Measurements from ENCODE around the gene TRIM68.

Gene TRIM68

GRCh38 chr11:4577761-4578160, 30.3 kb downstream of the TRIM68 start:
- Histone ChIP-seq H3K4me3 (ENCODE audit: control insufficient read depth in 1 of 7, extremely low read depth in 1 of 7, insufficient read depth in 4 of 7, low read depth in 2 of 7, low read length in 6 of 7) (no peak overlapping the region), H3K4me1 (ENCODE audit: control extremely low read depth in 1 of 4, control insufficient read depth in 4 of 4, insufficient read depth in 4 of 4, low read length in 3 of 4) (peaks cover 2 to 12% (median 7%) of the 10 kb centered on the region in 4 experiments), H3K27ac (ENCODE audit: insufficient read depth in 1 of 2, low read depth in 1 of 2, low read length in 2 of 2, poor library complexity in 1 of 2, severe bottlenecking in 2 of 2) (no peak overlapping the region), H3K9me3 (ENCODE audit: control extremely low read depth in 1 of 5, control insufficient read depth in 4 of 5, insufficient read depth in 2 of 5, low read depth in 1 of 5, low read length in 4 of 5) (no peaks in the 10 kb centered on the region), H3K36me3 (ENCODE audit: control insufficient read depth in 4 of 4, insufficient read depth in 4 of 4, low read length in 3 of 4) (no peaks in the 10 kb centered on the region), H3K27me3 (replicated peaks in 2 of 5; ENCODE audit: control insufficient read depth in 4 of 5, insufficient read depth in 5 of 5, low read length in 4 of 5) (peaks cover 0 to 39% (median 18%) of the 10 kb centered on the region in 5 experiments)
- ChIA-PET POLR2A (no interaction called here), CTCF (no interaction called here)
- DNase-seq = no peak
- 100% methylated on average over 1 of the region's 2 CpGs for WGBS (ENCODE audit: insufficient coverage)

- Histone ChIP-seq H3K4me3 (ENCODE audit: control insufficient read depth in 1 of 7, extremely low read depth in 1 of 7, insufficient read depth in 4 of 7, low read depth in 2 of 7, low read length in 6 of 7) (no peak overlapping the region), H3K4me1 (ENCODE audit: control extremely low read depth in 1 of 4, control insufficient read depth in 4 of 4, insufficient read depth in 4 of 4, low read length in 3 of 4) (peaks cover 2 to 12% (median 7%) of the 10 kb centered on the region in 4 experiments), H3K36me3 (ENCODE audit: control insufficient read depth in 4 of 4, insufficient read depth in 4 of 4, low read length in 3 of 4) (no peaks in the 10 kb centered on the region), H3K9me3 (ENCODE audit: control extremely low read depth in 1 of 5, control insufficient read depth in 4 of 5, insufficient read depth in 2 of 5, low read depth in 1 of 5, low read length in 4 of 5) (no peaks in the 10 kb centered on the region), H3K27me3 (replicated peaks in 2 of 5; ENCODE audit: control insufficient read depth in 4 of 5, insufficient read depth in 5 of 5, low read length in 4 of 5) (peaks cover 0 to 44% (median 21%) of the 10 kb centered on the region in 5 experiments), H3K27ac (ENCODE audit: insufficient read depth in 1 of 2, low read depth in 1 of 2, low read length in 2 of 2, poor library complexity in 1 of 2, severe bottlenecking in 2 of 2) (no peak overlapping the region)
- no peak for DNase-seq
- ChIA-PET CTCF (interaction anchor here (1.7 kb wide), 1 partner anchor 59 kb away, joined by 4 read pairs; no protein-coding TSS in a partner anchor), POLR2A (no interaction called here)
- WGBS (ENCODE audit: insufficient coverage) = no CpG with 5 or more reads among the region's 3 CpGs
Observed at GRCh38 chr11:4576880-4577279, 31.2 kb downstream of the TRIM68 start.

- no peaks in the 10 kb centered on the region for H3K36me3 ChIP-seq (ENCODE audit: control insufficient read depth in 4 of 4, insufficient read depth in 4 of 4, low read length in 3 of 4)
- H3K4me3 ChIP-seq (ENCODE audit: control insufficient read depth in 1 of 7, extremely low read depth in 1 of 7, insufficient read depth in 4 of 7, low read depth in 2 of 7, low read length in 6 of 7) = no peak overlapping the region
- H3K27me3 ChIP-seq (replicated peaks in 2 of 5; ENCODE audit: control insufficient read depth in 4 of 5, insufficient read depth in 5 of 5, low read length in 4 of 5) = peaks cover 0 to 29% (median 6%) of the 10 kb centered on the region in 5 experiments
- ChIA-PET POLR2A (no interaction called here), CTCF (interaction anchor here (0.6 kb wide), 1 partner anchor 22 kb away, joined by 3 read pairs; no protein-coding TSS in a partner anchor)
- H3K9me3 ChIP-seq (ENCODE audit: control extremely low read depth in 1 of 5, control insufficient read depth in 4 of 5, insufficient read depth in 2 of 5, low read depth in 1 of 5, low read length in 4 of 5) = peaks cover 0 to 6% (median 3%) of the 10 kb centered on the region in 5 experiments
- no peak for DNase-seq
- H3K4me1 ChIP-seq (ENCODE audit: control extremely low read depth in 1 of 4, control insufficient read depth in 4 of 4, insufficient read depth in 4 of 4, low read length in 3 of 4) = no peaks in the 10 kb centered on the region
- 94% methylated on average over 18 of the region's 18 CpGs for WGBS (ENCODE audit: insufficient coverage)
- no peak overlapping the region for H3K27ac ChIP-seq (ENCODE audit: insufficient read depth in 1 of 2, low read depth in 1 of 2, low read length in 2 of 2, poor library complexity in 1 of 2, severe bottlenecking in 2 of 2)
Observed at GRCh38 chr11:4569075-4569474, 39.0 kb downstream of the TRIM68 start.

GRCh38 chr11:4565371-4565770, 42.7 kb downstream of the TRIM68 start:
- H3K4me1 ChIP-seq (ENCODE audit: control extremely low read depth in 1 of 4, control insufficient read depth in 4 of 4, insufficient read depth in 4 of 4, low read length in 3 of 4) = no peaks in the 10 kb centered on the region
- no peak overlapping the region for H3K4me3 ChIP-seq (ENCODE audit: control insufficient read depth in 1 of 7, extremely low read depth in 1 of 7, insufficient read depth in 4 of 7, low read depth in 2 of 7, low read length in 6 of 7)
- CTCF ChIA-PET = no interaction called here
- peaks cover 0 to 12% (median 3%) of the 10 kb centered on the region in 5 experiments for H3K9me3 ChIP-seq (ENCODE audit: control extremely low read depth in 1 of 5, control insufficient read depth in 4 of 5, insufficient read depth in 2 of 5, low read depth in 1 of 5, low read length in 4 of 5)
- DNase-seq = no peak
- WGBS (ENCODE audit: insufficient coverage) = 100% methylated on average over 1 of the region's 3 CpGs
- H3K36me3 ChIP-seq (ENCODE audit: control insufficient read depth in 4 of 4, insufficient read depth in 4 of 4, low read length in 3 of 4) = no peaks in the 10 kb centered on the region
- POLR2A ChIA-PET = no interaction called here
- H3K27me3 ChIP-seq (replicated peaks in 2 of 5; ENCODE audit: control insufficient read depth in 4 of 5, insufficient read depth in 5 of 5, low read length in 4 of 5) = peaks cover 0 to 9% (median 0%) of the 10 kb centered on the region in 5 experiments
- no peak overlapping the region for H3K27ac ChIP-seq (ENCODE audit: insufficient read depth in 1 of 2, low read depth in 1 of 2, low read length in 2 of 2, poor library complexity in 1 of 2, severe bottlenecking in 2 of 2)

- Histone ChIP-seq H3K4me3 (ENCODE audit: control insufficient read depth in 1 of 7, extremely low read depth in 1 of 7, insufficient read depth in 4 of 7, low read depth in 2 of 7, low read length in 6 of 7) (no peak overlapping the region), H3K4me1 (ENCODE audit: control extremely low read depth in 1 of 4, control insufficient read depth in 4 of 4, insufficient read depth in 4 of 4, low read length in 3 of 4) (no peaks in the 10 kb centered on the region), H3K9me3 (ENCODE audit: control extremely low read depth in 1 of 5, control insufficient read depth in 4 of 5, insufficient read depth in 2 of 5, low read depth in 1 of 5, low read length in 4 of 5) (peaks cover 0 to 8% (median 0%) of the 10 kb centered on the region in 5 experiments), H3K27ac (ENCODE audit: insufficient read depth in 1 of 2, low read depth in 1 of 2, low read length in 2 of 2, poor library complexity in 1 of 2, severe bottlenecking in 2 of 2) (no peak overlapping the region), H3K36me3 (ENCODE audit: control insufficient read depth in 4 of 4, insufficient read depth in 4 of 4, low read length in 3 of 4) (no peaks in the 10 kb centered on the region), H3K27me3 (replicated peaks in 2 of 5; ENCODE audit: control insufficient read depth in 4 of 5, insufficient read depth in 5 of 5, low read length in 4 of 5) (peaks cover 0 to 3% (median 0%) of the 10 kb centered on the region in 5 experiments)
- WGBS (ENCODE audit: insufficient coverage) = 71% methylated on average over 1 of the region's 1 CpG
- ChIA-PET CTCF (no interaction called here), POLR2A (no interaction called here)
- no peak for DNase-seq
Observed at GRCh38 chr11:4560467-4560866, 47.6 kb downstream of the TRIM68 start.

GRCh38 chr11:4559527-4560440, 48.2 kb downstream of the TRIM68 start:
- CTCF ChIA-PET = interaction anchor here (1.5 kb wide), 1 partner anchor 20 kb away, joined by 3 read pairs; no protein-coding TSS in a partner anchor
- no peak overlapping the region for H3K27ac ChIP-seq (ENCODE audit: insufficient read depth in 1 of 2, low read depth in 1 of 2, low read length in 2 of 2, poor library complexity in 1 of 2, severe bottlenecking in 2 of 2)
- no peaks in the 10 kb centered on the region for H3K36me3 ChIP-seq (ENCODE audit: control insufficient read depth in 4 of 4, insufficient read depth in 4 of 4, low read length in 3 of 4)
- no peaks in the 10 kb centered on the region for H3K4me1 ChIP-seq (ENCODE audit: control extremely low read depth in 1 of 4, control insufficient read depth in 4 of 4, insufficient read depth in 4 of 4, low read length in 3 of 4)
- H3K9me3 ChIP-seq (ENCODE audit: control extremely low read depth in 1 of 5, control insufficient read depth in 4 of 5, insufficient read depth in 2 of 5, low read depth in 1 of 5, low read length in 4 of 5) = peaks cover 0 to 9% (median 0%) of the 10 kb centered on the region in 5 experiments
- POLR2A ChIA-PET = no interaction called here
- DNase-seq = no peak
- no peak overlapping the region for H3K4me3 ChIP-seq (ENCODE audit: control insufficient read depth in 1 of 7, extremely low read depth in 1 of 7, insufficient read depth in 4 of 7, low read depth in 2 of 7, low read length in 6 of 7)
- WGBS (ENCODE audit: insufficient coverage) = 95% methylated on average over 4 of the region's 8 CpGs
- H3K27me3 ChIP-seq (replicated peaks in 2 of 5; ENCODE audit: control insufficient read depth in 4 of 5, insufficient read depth in 5 of 5, low read length in 4 of 5) = peaks cover 0 to 3% (median 0%) of the 10 kb centered on the region in 5 experiments

- CTCF ChIA-PET = interaction anchor here (0.8 to 1.4 kb wide), 2 partner anchors 13 to 364 kb away, joined by 4 to 5 read pairs; no protein-coding TSS in a partner anchor
- 86% methylated on average over 7 of the region's 8 CpGs for WGBS (ENCODE audit: insufficient coverage)
- no peaks in the 10 kb centered on the region for H3K36me3 ChIP-seq (ENCODE audit: control insufficient read depth in 4 of 4, insufficient read depth in 4 of 4, low read length in 3 of 4)
- no peak overlapping the region for H3K4me3 ChIP-seq (ENCODE audit: control insufficient read depth in 1 of 7, extremely low read depth in 1 of 7, insufficient read depth in 4 of 7, low read depth in 2 of 7, low read length in 6 of 7)
- no peaks in the 10 kb centered on the region for H3K4me1 ChIP-seq (ENCODE audit: control extremely low read depth in 1 of 4, control insufficient read depth in 4 of 4, insufficient read depth in 4 of 4, low read length in 3 of 4)
- no peak for DNase-seq
- peaks cover 0 to 25% (median 9%) of the 10 kb centered on the region in 5 experiments for H3K9me3 ChIP-seq (ENCODE audit: control extremely low read depth in 1 of 5, control insufficient read depth in 4 of 5, insufficient read depth in 2 of 5, low read depth in 1 of 5, low read length in 4 of 5)
- peaks cover 0 to 4% (median 0%) of the 10 kb centered on the region in 5 experiments for H3K27me3 ChIP-seq (replicated peaks in 2 of 5; ENCODE audit: control insufficient read depth in 4 of 5, insufficient read depth in 5 of 5, low read length in 4 of 5)
- H3K27ac ChIP-seq (ENCODE audit: insufficient read depth in 1 of 2, low read depth in 1 of 2, low read length in 2 of 2, poor library complexity in 1 of 2, severe bottlenecking in 2 of 2) = no peak overlapping the region
- POLR2A ChIA-PET = no interaction called here
Observed at GRCh38 chr11:4551346-4551979, 56.6 kb downstream of the TRIM68 start.

All from common myeloid progenitor, CD34-positive (primary cell).